SK-N-SH (cell line): Measurements from ENCODE around the gene VPS13A. TPM values are rescaled to one million over a fixed set of nuclear protein-coding genes. Genes with fewer than 3 reads are reported as not detected.

Experiments
- CTCF ChIA-PET: fragments of 300-600, 350-600 bp; formaldehyde crosslinking; extraction: SDS; loops from one replicate; lab custom pipeline; 2021; lab: Yijun Ruan, JAX
- POLR2A ChIA-PET: fragments of 350-600 bp; sonication (Branson Sonifier 250); formaldehyde crosslinking; extraction: SDS; loops from one replicate; lab custom pipeline; 2020; ENCODE audit warnings: antibody characterized with exemption, inconsistent platforms; lab: Yijun Ruan, JAX
- DNase-seq: peaks from one replicate; pipeline ENCODE4 v3.0.0; 2012
- H2AFZ ChIP-seq: fragments of 200-600 bp; sonication (generic); 2 replicates; pipeline ENCODE4 v1.8.1; 2016; ENCODE audit warnings: antibody characterized with exemption, mild to moderate bottlenecking, low read depth
- H3F3A ChIP-seq: fragments of 200-600 bp; sonication (generic); replicated peaks from 2 replicates; pipeline ENCODE3; 2016; ENCODE audit warnings: antibody characterized with exemption, mild to moderate bottlenecking; ENCODE audit not compliant: insufficient read depth
- H3K27ac ChIP-seq, 2 experiments: fragments of 200-500 bp in 1 of 2; fragments of 200-600 bp in 1 of 2; sonication (Bioruptor generic) in 1 of 2; sonication (generic), shearing (Covaris generic) in 1 of 2; 2 replicates each; pipeline versions ENCODE4 v1.5.1 to v1.6.1; 2014 to 2016; ENCODE audit warnings: low read depth in 2 of 2, inconsistent platforms in 1 of 2, low read length in 1 of 2, mild to moderate bottlenecking in 1 of 2, mixed read lengths in 1 of 2
- H3K27me3 ChIP-seq: fragments of 200-600 bp; sonication (generic), shearing (Covaris generic); 2 replicates; pipeline ENCODE4 v1.6.1; 2016; ENCODE audit warnings: mixed run types; ENCODE audit not compliant: insufficient read depth
- H3K36me3 ChIP-seq, 2 experiments: fragments of 200-500 bp in 1 of 2; fragments of 200-600 bp in 1 of 2; sonication (Bioruptor generic) in 1 of 2; sonication (generic) in 1 of 2; replicated peaks in 1 of 2; 2 replicates each; pipeline versions ENCODE3 to v1.5.1; 2014 to 2016; ENCODE audit warnings: low read length in 1 of 2, mild to moderate bottlenecking in 1 of 2; ENCODE audit not compliant: insufficient read depth in 2 of 2, control insufficient read depth in 1 of 2
- H3K4me1 ChIP-seq, 2 experiments: fragments of 200-500 bp in 1 of 2; fragments of 200-600 bp in 1 of 2; sonication (Bioruptor generic) in 1 of 2; sonication (generic), shearing (Covaris generic) in 1 of 2; 2 replicates each; pipeline versions ENCODE4 v1.5.1 to v1.6.1; 2014 to 2016; ENCODE audit warnings: low read depth in 1 of 2, low read length in 1 of 2, mixed run types in 1 of 2; ENCODE audit not compliant: insufficient read depth in 2 of 2, control insufficient read depth in 1 of 2
- H3K4me2 ChIP-seq: fragments of 200-600 bp; sonication (generic), shearing (Covaris generic); 2 replicates; pipeline ENCODE4 v1.6.1; 2017; ENCODE audit warnings: mixed run types
- H3K4me3 ChIP-seq, 2 experiments: fragments of 200-500 bp in 1 of 2; fragments of 200-600 bp in 1 of 2; sonication (Bioruptor generic) in 1 of 2; sonication (generic), shearing (Covaris generic) in 1 of 2; 2 replicates each; pipeline versions ENCODE4 v1.5.1 to v1.8.1; 2014 to 2016; ENCODE audit warnings: low read depth in 2 of 2, inconsistent platforms in 1 of 2, low read length in 1 of 2, mild to moderate bottlenecking in 1 of 2, mixed read lengths in 1 of 2, moderate library complexity in 1 of 2
- H3K79me2 ChIP-seq: fragments of 200-600 bp; sonication (generic); 2 replicates; pipeline ENCODE4 v1.8.1; 2017; ENCODE audit warnings: mild to moderate bottlenecking; ENCODE audit not compliant: insufficient read depth
- H3K9ac ChIP-seq: fragments of 200-600 bp; sonication (generic); 2 replicates; pipeline ENCODE4 v1.6.1; 2017; ENCODE audit warnings: mixed run types
- H3K9me2 ChIP-seq: fragments of 200-600 bp; sonication (generic); 2 replicates; pipeline ENCODE4 v1.6.1; 2017; ENCODE audit warnings: mixed run types
- H3K9me3 ChIP-seq: fragments of 200-600 bp; sonication (generic); 2 replicates; pipeline ENCODE4 v1.6.1; 2017; ENCODE audit warnings: mixed run types, mild to moderate bottlenecking, moderate library complexity
- H4K20me1 ChIP-seq: fragments of 200-600 bp; sonication (generic); 2 replicates; pipeline ENCODE4 v1.6.1; 2017; ENCODE audit warnings: mild to moderate bottlenecking, mixed run types; ENCODE audit not compliant: insufficient read depth
- CHD2 ChIP-seq: fragments of 150-350 bp; IDR thresholded peaks from 2 replicates; pipeline ENCODE4 v1.6.1; 2018; ENCODE audit warnings: low read length; ENCODE audit not compliant: partially characterized antibody
- ELF1 ChIP-seq: IDR thresholded peaks from 2 replicates; pipeline ENCODE4 v1.4.0; 2012
- FOXM1 ChIP-seq: IDR thresholded peaks from 2 replicates; pipeline ENCODE4 v1.4.0; 2012; ENCODE audit warnings: low read depth, mild to moderate bottlenecking
- GABPA ChIP-seq: IDR thresholded peaks from 2 replicates; pipeline ENCODE4 v1.4.0; 2012; ENCODE audit warnings: low read depth, mild to moderate bottlenecking
- MEF2A ChIP-seq: IDR thresholded peaks from 2 replicates; pipeline ENCODE4 v1.4.0; 2012; ENCODE audit warnings: low read depth, borderline replicate concordance
- POLR2AphosphoS5 ChIP-seq: IDR thresholded peaks from 2 replicates; pipeline ENCODE4 v1.6.1; 2012; ENCODE audit warnings: low read depth, low read length
- RCOR1 ChIP-seq: fragments of 150-350 bp; IDR thresholded peaks from 2 replicates; pipeline ENCODE4 v1.6.1; 2017; ENCODE audit warnings: antibody characterized with exemption, low read length
- REST ChIP-seq: IDR thresholded peaks from 2 replicates; pipeline ENCODE4 v1.6.1; 2012; ENCODE audit warnings: mild to moderate bottlenecking, low read depth, low read length, moderate library complexity
- RXRA ChIP-seq: IDR thresholded peaks from 2 replicates; pipeline ENCODE4 v1.4.0; 2012; ENCODE audit warnings: low read depth, mild to moderate bottlenecking, borderline replicate concordance
- TAF1 ChIP-seq: IDR thresholded peaks from 2 replicates; pipeline ENCODE4 v1.6.1; 2012; ENCODE audit warnings: low read depth, mild to moderate bottlenecking, low read length, moderate library complexity, borderline replicate concordance
- USF2 ChIP-seq: fragments of 150-350 bp; IDR thresholded peaks from 2 replicates; pipeline ENCODE4 v1.6.1; 2017; ENCODE audit warnings: antibody characterized with exemption, low read length, low read depth, borderline replicate concordance
- ZBTB33 ChIP-seq: IDR thresholded peaks from 2 replicates; pipeline ENCODE4 v1.4.0; 2012; ENCODE audit warnings: low read depth, borderline replicate concordance
- WGBS: methylation state at CpG from one replicate; pipeline ENCODE4 v1.1.6; 2017; ENCODE audit warnings: low lambda C conversion rate; 5-methylcytosine and 5-hydroxymethylcytosine counted together
- polyA plus RNA-seq, 3 experiments: library from polyadenylated mRNA; depleted of rRNA; stranded (reverse); fragments of >200 nt; gene quantifications; 2 replicates each; pipeline ENCODE4 v1.2.3, GENCODE V29; 2012

Gene VPS13A
- polyA plus RNA-seq, 1 of the 3 experiments (the other 2 are of a cell fraction): 6.0 TPM

GRCh38 chr9:77210116-77210515, 32.8 kb downstream of the VPS13A start:
- Histone ChIP-seq H3F3A (peaks cover 5% of the 10 kb centered on the region), H3K4me1 (no peaks in the 10 kb centered on the region; a peak in 1 of 4 replicates), H3K27ac (no peak overlapping the region), H3K27me3 (no peaks in the 10 kb centered on the region), H3K9ac (no peak overlapping the region), H3K9me2 (no peaks in the 10 kb centered on the region), H3K9me3 (no peaks in the 10 kb centered on the region), H3K4me2 (no peak overlapping the region), H3K79me2 (no peaks in the 10 kb centered on the region; the same call in 1 of the 2 replicates), H3K36me3 (peaks cover 34 to 36% of the 10 kb centered on the region in 2 experiments), H4K20me1 (no peaks in the 10 kb centered on the region), H2AFZ (no peak overlapping the region), H3K4me3 (no peak overlapping the region)
- 87% methylated on average over 2 of the region's 2 CpGs for WGBS
- TF ChIP-seq TAF1: no peak
- no peak for TF ChIP-seq RCOR1
- TF ChIP-seq CHD2: no peak
- no peak for TF ChIP-seq USF2
- no peak for TF ChIP-seq GABPA
- TF ChIP-seq FOXM1: no peak
- TF ChIP-seq REST: no peak
- no peak for TF ChIP-seq RXRA
- TF ChIP-seq MEF2A: no peak
- no peak for TF ChIP-seq ELF1
- no peak for TF ChIP-seq POLR2AphosphoS5
- no peak for TF ChIP-seq ZBTB33
- ChIA-PET POLR2A (no interaction called here), CTCF (no interaction called here)
- no peak for DNase-seq
